DOHH2 (cell line): Measurements from ENCODE around the gene PRTN3.

ENCODE experiments used
- EZH2phosphoT487 ChIP-seq: fragments of 200-600 bp; sonication (generic); IDR thresholded peaks from 2 replicates; pipeline ENCODE4 v1.6.1; 2017; ENCODE audit warnings: borderline replicate concordance, mild to moderate bottlenecking, antibody characterized with exemption, low read length, moderate library complexity, mixed read lengths
- TF ChIP-seq, protein P1 (sequence below): fragments of 200-600 bp; sonication (generic); IDR thresholded peaks from one replicate; pipeline ENCODE4 v1.5.1; 2014; ENCODE audit warnings: antibody characterized with exemption, mild to moderate bottlenecking, low read depth, low read length; ENCODE audit not compliant: poor library complexity, severe bottlenecking

DNA sequence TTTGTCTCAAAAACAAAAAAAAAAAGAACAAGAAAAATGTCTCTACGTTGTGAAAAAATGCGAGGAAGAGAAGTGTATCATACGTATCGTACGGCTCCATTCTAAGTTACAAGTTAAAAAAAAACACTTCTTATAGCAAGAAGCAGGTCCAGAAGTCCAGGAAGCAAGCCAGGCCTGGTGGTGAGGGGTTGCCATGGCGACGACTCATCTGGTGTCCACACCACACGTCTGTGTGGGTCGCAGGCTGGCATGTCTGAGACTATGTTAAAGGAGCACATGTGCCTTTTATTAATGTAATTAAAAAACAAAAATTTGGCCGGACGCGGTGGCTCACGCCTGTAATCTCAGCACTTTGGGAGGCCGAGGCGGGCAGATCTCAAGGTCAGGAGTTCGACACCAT is 46.3 kb downstream of the PRTN3 start:
- TF ChIP-seq, protein P1, sequence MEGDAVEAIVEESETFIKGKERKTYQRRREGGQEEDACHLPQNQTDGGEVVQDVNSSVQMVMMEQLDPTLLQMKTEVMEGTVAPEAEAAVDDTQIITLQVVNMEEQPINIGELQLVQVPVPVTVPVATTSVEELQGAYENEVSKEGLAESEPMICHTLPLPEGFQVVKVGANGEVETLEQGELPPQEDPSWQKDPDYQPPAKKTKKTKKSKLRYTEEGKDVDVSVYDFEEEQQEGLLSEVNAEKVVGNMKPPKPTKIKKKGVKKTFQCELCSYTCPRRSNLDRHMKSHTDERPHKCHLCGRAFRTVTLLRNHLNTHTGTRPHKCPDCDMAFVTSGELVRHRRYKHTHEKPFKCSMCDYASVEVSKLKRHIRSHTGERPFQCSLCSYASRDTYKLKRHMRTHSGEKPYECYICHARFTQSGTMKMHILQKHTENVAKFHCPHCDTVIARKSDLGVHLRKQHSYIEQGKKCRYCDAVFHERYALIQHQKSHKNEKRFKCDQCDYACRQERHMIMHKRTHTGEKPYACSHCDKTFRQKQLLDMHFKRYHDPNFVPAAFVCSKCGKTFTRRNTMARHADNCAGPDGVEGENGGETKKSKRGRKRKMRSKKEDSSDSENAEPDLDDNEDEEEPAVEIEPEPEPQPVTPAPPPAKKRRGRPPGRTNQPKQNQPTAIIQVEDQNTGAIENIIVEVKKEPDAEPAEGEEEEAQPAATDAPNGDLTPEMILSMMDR, result no peak
- no peak for TF ChIP-seq EZH2phosphoT487
